ENCODE results near the gene TRPV2. TPM values are rescaled to one million over a fixed set of nuclear protein-coding genes. Genes with fewer than 3 reads are reported as not detected.

The TRPV2 gene
- total and polyA plus RNA-seq, 2 of the 4 experiments (the other 2 are of a cell fraction): 30.8 to 32.8 TPM

GRCh38 chr17:16435925-16436886 lies 20.8 kb downstream of the TRPV2 start:
- no peak for DNase-seq
- no peak for ATAC-seq (ENCODE audit: low read depth)
- H4K20me1 ChIP-seq (ENCODE audit: insufficient read depth, low read length): peaks cover 21% of the 10 kb centered on the region
- no peaks in the 10 kb centered on the region for H3K9me3 ChIP-seq (ENCODE audit: control insufficient read depth, insufficient read depth, low read length)
- H2AK5ac ChIP-seq (ENCODE audit: low read depth, low read length): peak overlapping the region; percentile 44
- H4K91ac ChIP-seq (ENCODE audit: insufficient read depth, low read depth, low read length): no peak overlapping the region
- no peak overlapping the region for H2BK5ac ChIP-seq (ENCODE audit: low read depth, low read length, poor library complexity, severe bottlenecking)
- H3K27me3 ChIP-seq (ENCODE audit: control insufficient read depth, insufficient read depth, low read length): no peaks in the 10 kb centered on the region
- CTCF ChIA-PET: no interaction called here
- no peak overlapping the region for H2BK120ac ChIP-seq (ENCODE audit: low read depth, low read length)
- no peak overlapping the region for H2AK9ac ChIP-seq (replicated peaks; ENCODE audit: low read depth, low read length, poor library complexity)
- in situ Hi-C loops (cut with MboI; ENCODE audit: low sequenced_read_pairs) (loop anchor here (5.0 kb wide), 1 partner anchor 54 kb away; the partner anchor contains the start of gene UBB), intact Hi-C loops (cut with micrococcal nuclease) (no loop called here), dilution Hi-C loops (cut with HindIII; ENCODE audit: low sequenced_read_pairs, unreplicated experiment) (no loop called here)
- H3K79me1 ChIP-seq (ENCODE audit: low read depth in 1 of 2, low read length in 2 of 2): peaks cover 9 to 23% of the 10 kb centered on the region in 2 experiments; a peak in 3 of 4 replicates
- H3K9ac ChIP-seq (ENCODE audit: low read depth, low read length): no peak overlapping the region
- H3K36me3 ChIP-seq (ENCODE audit: control insufficient read depth, insufficient read depth, low read length): peaks cover 12% of the 10 kb centered on the region
- POLR2A ChIA-PET (ENCODE audit: unreplicated experiment): no interaction called here
- no peak overlapping the region for H3K56ac ChIP-seq (ENCODE audit: extremely low read depth, insufficient read depth, low read length)
- no peak overlapping the region for H3K27ac ChIP-seq (ENCODE audit: insufficient read depth, low read length)
- peaks cover 8% of the 10 kb centered on the region; the same call in 1 of the 2 replicates for H3K4me1 ChIP-seq (ENCODE audit: control insufficient read depth, insufficient read depth, low read length)
- no peak overlapping the region for H3K18ac ChIP-seq (ENCODE audit: low read depth, low read length)
- H3K4me2 ChIP-seq (ENCODE audit: low read depth, low read length): no peak overlapping the region
- no peak overlapping the region for H4K5ac ChIP-seq (ENCODE audit: low read depth, low read length)
- H3K9me1 ChIP-seq (ENCODE audit: insufficient read depth, low read length): peaks cover 5% of the 10 kb centered on the region
- H3K23ac ChIP-seq (ENCODE audit: low read depth, low read length): no peak overlapping the region
- H4K8ac ChIP-seq (ENCODE audit: low read depth in 2 of 2, low read length in 2 of 2): no peak overlapping the region
- H3K4ac ChIP-seq (ENCODE audit: low read depth, low read length): no peak overlapping the region
- H2BK15ac ChIP-seq (ENCODE audit: low read depth, low read length): no peak overlapping the region
- no peak overlapping the region for H2AFZ ChIP-seq (replicated peaks; ENCODE audit: low read length, poor library complexity)
- H3K4me3 ChIP-seq (ENCODE audit: insufficient read depth, low read depth, low read length): no peak overlapping the region
- no peak for TF ChIP-seq SMC3 (IDR thresholded peaks at IDR 0.05; ENCODE audit: low read depth, low read length)
- no peak for TF ChIP-seq NFE2L2 (IDR thresholded peaks at IDR 0.05; ENCODE audit: low read depth, low read length)
- no peak for TF ChIP-seq ELK1 (IDR thresholded peaks at IDR 0.05; ENCODE audit: borderline replicate concordance, low read depth, low read length)
- TF ChIP-seq CEBPB (IDR thresholded peaks at IDR 0.05; ENCODE audit: low read depth, low read length): no peak
- no peak for TF ChIP-seq MAFK (IDR thresholded peaks at IDR 0.05; ENCODE audit: low read depth, low read length)
- TF ChIP-seq USF2 (IDR thresholded peaks at IDR 0.05; ENCODE audit: low read depth, low read length): no peak
- BruUV-seq (replicated peaks): no TSS peak
- WGBS, 2 experiments (ENCODE audit: extremely low coverage in 2 of 2, insufficient read length in 1 of 2): 65% methylated on average over 7 of the region's 14 CpGs; no CpG with 5 or more reads in 1 of the 2 experiments
- H2BK20ac ChIP-seq (ENCODE audit: low read depth, low read length): no peak overlapping the region
- H3K14ac ChIP-seq (replicated peaks; ENCODE audit: low read depth, low read length): no peak overlapping the region

Data from IMR-90 (cell line).